ENCODE results near the gene PSMB7. TPM values are rescaled to one million over a fixed set of nuclear protein-coding genes. Genes with fewer than 3 reads are reported as not detected.

The PSMB7 gene
- total RNA-seq, 1 experiment from 2014 or later = 380 TPM

- Histone ChIP-seq H3K27me3 (replicated peaks; ENCODE audit: insufficient read depth, low read depth, low read length, poor library complexity) (no peaks in the 10 kb centered on the region), H3K27ac (ENCODE audit: low read depth, low read length, poor library complexity, severe bottlenecking) (peak overlapping the region; percentile 51), H3K36me3 (ENCODE audit: insufficient read depth, low read length, poor library complexity, severe bottlenecking) (peaks cover 12% of the 10 kb centered on the region), H3K4me1 (ENCODE audit: insufficient read depth, low read length, poor library complexity, severe bottlenecking) (peaks cover 13% of the 10 kb centered on the region), H3K4me3 (ENCODE audit: low read depth, low read length, poor library complexity, severe bottlenecking) (no peak overlapping the region), H3K9me3 (ENCODE audit: low read depth, low read length, poor library complexity, severe bottlenecking) (no peaks in the 10 kb centered on the region)
- POLR2A ChIA-PET (ENCODE audit: low non-redundant PET) = no interaction called here
- CTCF ChIA-PET = interaction anchor here (0.6 kb wide), 1 partner anchor 25 kb away, joined by 5 read pairs; no protein-coding TSS in a partner anchor
- DNase-seq (ENCODE audit: low spot score) = no peak
- intact Hi-C loops (cut with micrococcal nuclease; ENCODE audit: unreplicated experiment) = loop anchor here (5.0 kb wide), 1 partner anchor 50 kb away; no protein-coding TSS in a partner anchor
- TF ChIP-seq EZH2 (IDR thresholded peaks at IDR 0.05; ENCODE audit: borderline replicate concordance, low read depth, low read length, poor library complexity, severe bottlenecking) = no peak
- TF ChIP-seq, protein P1, sequence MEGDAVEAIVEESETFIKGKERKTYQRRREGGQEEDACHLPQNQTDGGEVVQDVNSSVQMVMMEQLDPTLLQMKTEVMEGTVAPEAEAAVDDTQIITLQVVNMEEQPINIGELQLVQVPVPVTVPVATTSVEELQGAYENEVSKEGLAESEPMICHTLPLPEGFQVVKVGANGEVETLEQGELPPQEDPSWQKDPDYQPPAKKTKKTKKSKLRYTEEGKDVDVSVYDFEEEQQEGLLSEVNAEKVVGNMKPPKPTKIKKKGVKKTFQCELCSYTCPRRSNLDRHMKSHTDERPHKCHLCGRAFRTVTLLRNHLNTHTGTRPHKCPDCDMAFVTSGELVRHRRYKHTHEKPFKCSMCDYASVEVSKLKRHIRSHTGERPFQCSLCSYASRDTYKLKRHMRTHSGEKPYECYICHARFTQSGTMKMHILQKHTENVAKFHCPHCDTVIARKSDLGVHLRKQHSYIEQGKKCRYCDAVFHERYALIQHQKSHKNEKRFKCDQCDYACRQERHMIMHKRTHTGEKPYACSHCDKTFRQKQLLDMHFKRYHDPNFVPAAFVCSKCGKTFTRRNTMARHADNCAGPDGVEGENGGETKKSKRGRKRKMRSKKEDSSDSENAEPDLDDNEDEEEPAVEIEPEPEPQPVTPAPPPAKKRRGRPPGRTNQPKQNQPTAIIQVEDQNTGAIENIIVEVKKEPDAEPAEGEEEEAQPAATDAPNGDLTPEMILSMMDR (conservative IDR thresholded peaks at IDR 0.05; ENCODE audit: low read depth, low read length) = no peak
- no TSS peak for BruUV-seq (replicated peaks)
These were observed 72.9 kb downstream of the PSMB7 start for GRCh38 chr9:124342402-124342775.

DNA sequence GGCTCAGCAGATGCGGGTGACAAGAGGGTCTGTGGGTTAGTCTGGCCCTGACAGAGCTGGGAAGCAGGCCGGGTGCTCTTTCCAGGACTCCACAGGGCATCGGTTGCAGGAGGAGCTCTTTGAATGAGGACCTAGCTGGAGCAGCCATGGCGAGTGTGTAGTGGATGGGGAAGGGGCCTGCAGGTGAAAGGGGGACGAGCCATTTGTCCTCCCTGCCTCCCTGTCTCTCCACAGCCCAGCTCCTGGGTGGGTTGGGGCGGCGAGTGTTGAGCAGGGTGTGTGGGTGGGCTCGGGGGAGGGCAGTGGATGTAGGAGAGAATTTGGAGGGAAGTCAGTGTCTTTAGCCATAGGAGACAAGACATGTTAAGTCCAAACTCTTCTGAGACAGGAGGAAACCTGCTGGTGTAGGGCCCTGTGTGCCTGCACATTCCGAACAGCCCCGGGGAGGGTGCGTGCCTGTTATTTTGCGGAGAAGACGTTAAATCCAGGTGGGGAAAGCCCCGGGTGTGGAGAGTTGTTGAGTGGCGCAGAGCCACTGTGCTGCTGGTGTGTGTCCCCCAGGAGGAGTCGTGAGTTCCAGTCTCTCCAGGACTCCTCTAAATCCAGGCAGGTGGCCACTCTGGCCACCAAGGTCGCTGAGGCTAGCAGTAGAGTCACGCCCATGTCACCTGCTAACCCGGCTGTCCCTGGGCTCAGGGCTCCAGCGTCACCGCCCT is 73.6 kb downstream of the PSMB7 start:
- no TSS peak for BruUV-seq (replicated peaks)
- Histone ChIP-seq H3K27ac (ENCODE audit: low read depth, low read length, poor library complexity, severe bottlenecking) (peak overlapping the region; percentile 51), H3K36me3 (ENCODE audit: insufficient read depth, low read length, poor library complexity, severe bottlenecking) (peaks cover 11% of the 10 kb centered on the region), H3K27me3 (replicated peaks; ENCODE audit: insufficient read depth, low read depth, low read length, poor library complexity) (no peaks in the 10 kb centered on the region), H3K4me1 (ENCODE audit: insufficient read depth, low read length, poor library complexity, severe bottlenecking) (peaks cover 13% of the 10 kb centered on the region), H3K4me3 (ENCODE audit: low read depth, low read length, poor library complexity, severe bottlenecking) (no peak overlapping the region), H3K9me3 (ENCODE audit: low read depth, low read length, poor library complexity, severe bottlenecking) (no peaks in the 10 kb centered on the region)
- DNase-seq (ENCODE audit: low spot score) = no peak
- ChIA-PET POLR2A (ENCODE audit: low non-redundant PET) (no interaction called here), CTCF (no interaction called here)
- intact Hi-C loops (cut with micrococcal nuclease; ENCODE audit: unreplicated experiment) = loop anchor here (5.0 kb wide), 1 partner anchor 51 kb away; no protein-coding TSS in a partner anchor
- TF ChIP-seq EZH2 (IDR thresholded peaks at IDR 0.05; ENCODE audit: borderline replicate concordance, low read depth, low read length, poor library complexity, severe bottlenecking) = no peak
- TF ChIP-seq, protein P1 (conservative IDR thresholded peaks at IDR 0.05; ENCODE audit: low read depth, low read length) = no peak

GRCh38 chr9:124340219-124341069 is 74.8 kb downstream of the PSMB7 start:
- TF ChIP-seq, protein P1 (conservative IDR thresholded peaks at IDR 0.05; ENCODE audit: low read depth, low read length) = no peak
- TF ChIP-seq EZH2 (IDR thresholded peaks at IDR 0.05; ENCODE audit: borderline replicate concordance, low read depth, low read length, poor library complexity, severe bottlenecking) = no peak
- no peak overlapping the region for H3K4me3 ChIP-seq (ENCODE audit: low read depth, low read length, poor library complexity, severe bottlenecking)
- ChIA-PET CTCF (no interaction called here), POLR2A (ENCODE audit: low non-redundant PET) (no interaction called here)
- H3K9me3 ChIP-seq (ENCODE audit: low read depth, low read length, poor library complexity, severe bottlenecking) = no peaks in the 10 kb centered on the region
- H3K27me3 ChIP-seq (replicated peaks; ENCODE audit: insufficient read depth, low read depth, low read length, poor library complexity) = no peaks in the 10 kb centered on the region
- DNase-seq (ENCODE audit: low spot score) = no peak
- no TSS peak for BruUV-seq (replicated peaks)
- H3K4me1 ChIP-seq (ENCODE audit: insufficient read depth, low read length, poor library complexity, severe bottlenecking) = peaks cover 13% of the 10 kb centered on the region
- H3K36me3 ChIP-seq (ENCODE audit: insufficient read depth, low read length, poor library complexity, severe bottlenecking) = peaks cover 11% of the 10 kb centered on the region
- H3K27ac ChIP-seq (ENCODE audit: low read depth, low read length, poor library complexity, severe bottlenecking) = no peak overlapping the region
- intact Hi-C loops (cut with micrococcal nuclease; ENCODE audit: unreplicated experiment) = loop anchor here (5.0 kb wide), 1 partner anchor 52 kb away; no protein-coding TSS in a partner anchor
